ENCODE measurements around the gene TAT.
"Not testable (repeated sequence)": the region's sequence is repeated elsewhere in the genome, so short reads cannot be mapped to it uniquely, and the experiment has no call there.

The TAT gene

GRCh38 chr16:71595340-71595826 is 18.5 kb upstream of the TAT start:
- DNase-seq (ENCODE audit: low spot score in 2 of 2) = not testable (repeated sequence)

GRCh38 chr16:71594000-71594646 is 17.2 kb upstream of the TAT start:
- H3K9me3 ChIP-seq = no peaks in the 10 kb centered on the region
- no peak overlapping the region for H3K4me3 ChIP-seq
- H3K36me3 ChIP-seq (replicated peaks) = no peaks in the 10 kb centered on the region
- DNase-seq (ENCODE audit: low spot score in 2 of 2) = no peak
- peaks cover 4% of the 10 kb centered on the region; the same call in 1 of the 2 replicates for H3K27me3 ChIP-seq (ENCODE audit: low read depth)
- H3K4me1 ChIP-seq = no peaks in the 10 kb centered on the region
- in situ Hi-C loops (cut with MboI; ENCODE audit: low sequenced_read_pairs) = no loop called here

More at GRCh38 chr16:71595340-71595826, 18.5 kb upstream of the TAT start:
- H3K36me3 ChIP-seq (replicated peaks); H3K27me3 ChIP-seq (ENCODE audit: low read depth); in situ Hi-C loops (cut with MboI; ENCODE audit: low sequenced_read_pairs); H3K9me3 ChIP-seq; H3K4me1 ChIP-seq; H3K4me3 ChIP-seq: not testable (repeated sequence)

- no peaks in the 10 kb centered on the region for H3K9me3 ChIP-seq
- DNase-seq (ENCODE audit: low spot score in 2 of 2) = no peak
- no peaks in the 10 kb centered on the region for H3K4me1 ChIP-seq
- H3K27me3 ChIP-seq (ENCODE audit: low read depth) = peaks cover 4% of the 10 kb centered on the region; the same call in 1 of the 2 replicates
- H3K4me3 ChIP-seq = no peak overlapping the region
- in situ Hi-C loops (cut with MboI; ENCODE audit: low sequenced_read_pairs) = no loop called here
- H3K36me3 ChIP-seq (replicated peaks) = no peaks in the 10 kb centered on the region
Observed at GRCh38 chr16:71593048-71593999, 16.4 kb upstream of the TAT start.

GRCh38 chr16:71591917-71592316 is 15.0 kb upstream of the TAT start:
- Histone ChIP-seq H3K9me3 (no peaks in the 10 kb centered on the region), H3K4me3 (no peak overlapping the region), H3K36me3 (replicated peaks) (no peaks in the 10 kb centered on the region), H3K4me1 (no peaks in the 10 kb centered on the region), H3K27me3 (ENCODE audit: low read depth) (peaks cover 7% of the 10 kb centered on the region)
- no peak for DNase-seq (ENCODE audit: low spot score in 2 of 2)
- in situ Hi-C loops (cut with MboI; ENCODE audit: low sequenced_read_pairs) = no loop called here

- no peak for DNase-seq (ENCODE audit: low spot score in 2 of 2)
- Histone ChIP-seq H3K36me3 (replicated peaks) (no peaks in the 10 kb centered on the region), H3K4me3 (no peak overlapping the region), H3K9me3 (no peaks in the 10 kb centered on the region), H3K4me1 (no peaks in the 10 kb centered on the region), H3K27me3 (ENCODE audit: low read depth) (peaks cover 17% of the 10 kb centered on the region)
- in situ Hi-C loops (cut with MboI; ENCODE audit: low sequenced_read_pairs) = no loop called here
Observed at GRCh38 chr16:71590584-71590983, 13.7 kb upstream of the TAT start.

- H3K36me3 ChIP-seq (replicated peaks); H3K4me3 ChIP-seq; H3K9me3 ChIP-seq; H3K4me1 ChIP-seq; DNase-seq (ENCODE audit: low spot score in 2 of 2); in situ Hi-C loops (cut with MboI; ENCODE audit: low sequenced_read_pairs): not testable (repeated sequence)
- peaks cover 21% of the 10 kb centered on the region for H3K27me3 ChIP-seq (ENCODE audit: low read depth)
Observed at GRCh38 chr16:71590071-71590470, 13.2 kb upstream of the TAT start.

- DNase-seq (ENCODE audit: low spot score in 2 of 2); H3K9me3 ChIP-seq; in situ Hi-C loops (cut with MboI; ENCODE audit: low sequenced_read_pairs); H3K4me3 ChIP-seq; H3K36me3 ChIP-seq (replicated peaks); H3K4me1 ChIP-seq: not testable (repeated sequence)
- H3K27me3 ChIP-seq (ENCODE audit: low read depth) = peaks cover 24% of the 10 kb centered on the region
Observed at GRCh38 chr16:71589334-71589733, 12.4 kb upstream of the TAT start.

GRCh38 chr16:71585318-71585703 is 8.4 kb upstream of the TAT start:
- peaks cover 27% of the 10 kb centered on the region for H3K27me3 ChIP-seq (ENCODE audit: low read depth)
- H3K36me3 ChIP-seq (replicated peaks) = no peaks in the 10 kb centered on the region
- no peak for DNase-seq (ENCODE audit: low spot score in 2 of 2)
- in situ Hi-C loops (cut with MboI; ENCODE audit: low sequenced_read_pairs) = no loop called here
- no peaks in the 10 kb centered on the region for H3K4me1 ChIP-seq
- no peak overlapping the region for H3K4me3 ChIP-seq
- H3K9me3 ChIP-seq = no peaks in the 10 kb centered on the region

- H3K27me3 ChIP-seq (ENCODE audit: low read depth) = peaks cover 27% of the 10 kb centered on the region
- H3K4me3 ChIP-seq = no peak overlapping the region
- in situ Hi-C loops (cut with MboI; ENCODE audit: low sequenced_read_pairs) = no loop called here
- H3K9me3 ChIP-seq = no peaks in the 10 kb centered on the region
- no peaks in the 10 kb centered on the region for H3K36me3 ChIP-seq (replicated peaks)
- DNase-seq (ENCODE audit: low spot score in 2 of 2) = no peak
- no peaks in the 10 kb centered on the region for H3K4me1 ChIP-seq
Observed at GRCh38 chr16:71584543-71585317, 7.8 kb upstream of the TAT start.

- H3K36me3 ChIP-seq (replicated peaks); DNase-seq (ENCODE audit: low spot score in 2 of 2); H3K9me3 ChIP-seq; H3K4me3 ChIP-seq; H3K4me1 ChIP-seq; in situ Hi-C loops (cut with MboI; ENCODE audit: low sequenced_read_pairs): not testable (repeated sequence)
- peaks cover 33% of the 10 kb centered on the region for H3K27me3 ChIP-seq (ENCODE audit: low read depth)
Observed at GRCh38 chr16:71582553-71582848, 5.6 kb upstream of the TAT start.

- H3K4me1 ChIP-seq = no peaks in the 10 kb centered on the region
- peaks cover 47% of the 10 kb centered on the region for H3K27me3 ChIP-seq (ENCODE audit: low read depth)
- no peaks in the 10 kb centered on the region for H3K9me3 ChIP-seq
- DNase-seq (ENCODE audit: low spot score in 2 of 2) = no peak
- H3K36me3 ChIP-seq (replicated peaks) = no peaks in the 10 kb centered on the region
- H3K4me3 ChIP-seq = no peak overlapping the region
- in situ Hi-C loops (cut with MboI; ENCODE audit: low sequenced_read_pairs) = no loop called here
Observed at GRCh38 chr16:71574702-71575101, 2.2 kb downstream of the TAT start.

GRCh38 chr16:71573387-71574094 is 3.4 kb downstream of the TAT start:
- Histone ChIP-seq H3K36me3 (replicated peaks) (no peaks in the 10 kb centered on the region), H3K4me1 (no peaks in the 10 kb centered on the region), H3K27me3 (ENCODE audit: low read depth) (peaks cover 47% of the 10 kb centered on the region), H3K4me3 (no peak overlapping the region), H3K9me3 (no peaks in the 10 kb centered on the region)
- no peak for DNase-seq (ENCODE audit: low spot score in 2 of 2)
- in situ Hi-C loops (cut with MboI; ENCODE audit: low sequenced_read_pairs) = no loop called here

- no peak for DNase-seq (ENCODE audit: low spot score in 2 of 2)
- in situ Hi-C loops (cut with MboI; ENCODE audit: low sequenced_read_pairs) = no loop called here
- Histone ChIP-seq H3K9me3 (no peaks in the 10 kb centered on the region), H3K27me3 (ENCODE audit: low read depth) (peaks cover 41% of the 10 kb centered on the region), H3K4me1 (no peaks in the 10 kb centered on the region), H3K4me3 (no peak overlapping the region), H3K36me3 (replicated peaks) (no peaks in the 10 kb centered on the region)
Observed at GRCh38 chr16:71572497-71573116, 4.3 kb downstream of the TAT start.
